ENCODE measurements around the gene LYSMD2. TPM values are rescaled to one million over a fixed set of nuclear protein-coding genes. Genes with fewer than 3 reads are reported as not detected.

The LYSMD2 gene
- total and polyA plus RNA-seq, 4 experiments from 2014 or later: 33.0 to 70.8 (median 49.1) TPM

DNA sequence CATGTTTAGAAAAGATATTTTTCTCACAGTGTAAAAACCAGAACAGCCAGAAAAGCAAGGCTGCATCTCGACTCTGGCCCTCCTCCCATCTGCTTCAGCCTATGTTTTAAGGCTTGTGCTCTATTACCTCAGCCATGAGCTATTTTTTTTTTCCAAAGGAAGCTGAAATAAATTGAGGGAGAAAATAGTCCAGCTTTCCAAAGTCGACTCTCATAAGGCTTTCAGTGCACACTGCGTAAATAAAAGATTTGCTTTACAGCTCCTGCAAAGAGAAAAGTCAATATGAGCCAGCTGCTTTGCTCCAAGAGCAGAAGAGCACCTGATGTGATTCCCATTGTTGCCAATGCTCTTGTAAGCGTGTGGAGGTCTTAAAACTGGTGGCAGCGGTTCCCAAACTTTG, 29.4 kb downstream of the LYSMD2 start:
- Mint-ChIP-seq H3K27me3 (peaks cover 2 to 4% of the 10 kb centered on the region in 2 donors), H3K9me3 (no peaks in the 10 kb centered on the region), H3K4me1 (no peaks in the 10 kb centered on the region), H3K4me3 (no peak overlapping the region), H3K36me3 (no peaks in the 10 kb centered on the region), H3K27ac (no peak overlapping the region)
- Histone ChIP-seq H3K27me3 (ENCODE audit: insufficient read depth, low read length) (no peaks in the 10 kb centered on the region), H3K27ac (ENCODE audit: low read depth, low read length) (no peak overlapping the region), H3K36me3 (ENCODE audit: insufficient read depth, low read length) (no peaks in the 10 kb centered on the region), H3K9me3 (ENCODE audit: control insufficient read depth in 1 of 2, low read length in 2 of 2) (no peaks in the 10 kb centered on the region), H3K4me1 (ENCODE audit: insufficient read depth, low read length) (no peaks in the 10 kb centered on the region), H3K4me3 (ENCODE audit: low read length in 2 of 2) (no peak overlapping the region)
- POLR2A ChIA-PET (ENCODE audit: partially characterized antibody): no interaction called here
- intact Hi-C loops (cut with micrococcal nuclease): no loop called here
- DNase-seq: no peak
- CTCF ChIA-PET (ENCODE audit: partially characterized antibody): interaction anchor here (2.5 kb wide), 1 partner anchor 69 kb away, joined by 7 read pairs; no protein-coding TSS in a partner anchor

DNA sequence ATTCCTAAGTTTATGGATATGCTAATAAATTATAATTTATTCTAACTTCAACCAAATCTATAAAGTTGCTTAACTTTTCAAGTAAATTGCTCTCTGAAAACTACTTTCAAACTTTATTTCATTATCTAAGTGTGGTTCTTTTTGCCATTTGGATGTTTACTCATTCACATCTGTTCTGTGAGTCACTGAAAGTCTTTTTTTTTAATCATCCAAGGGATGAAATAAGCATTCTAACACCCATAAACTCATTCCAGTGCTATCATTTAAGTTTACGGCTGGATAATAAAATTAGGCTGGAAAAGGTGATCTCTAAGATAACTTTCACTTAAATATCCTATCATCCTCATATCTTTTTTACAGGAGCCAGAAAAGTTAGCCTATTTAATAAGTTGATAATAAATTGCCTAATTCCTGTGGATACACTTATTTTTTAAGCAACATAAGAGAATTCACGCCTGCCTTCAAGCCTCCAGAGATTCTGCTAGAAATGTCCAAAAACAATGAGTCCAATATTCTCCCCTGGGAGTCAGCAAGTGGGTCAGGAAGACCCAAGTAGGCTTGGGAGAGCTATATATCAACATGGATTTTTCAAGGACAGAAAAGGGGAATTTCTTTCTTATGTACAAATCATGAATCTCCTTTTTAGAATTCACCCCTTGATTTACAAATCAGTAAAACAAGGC, 30.4 kb downstream of the LYSMD2 start:
- H3K27me3 ChIP-seq (ENCODE audit: insufficient read depth, low read length): no peaks in the 10 kb centered on the region
- H3K36me3 ChIP-seq (ENCODE audit: insufficient read depth, low read length): no peaks in the 10 kb centered on the region
- no peak overlapping the region for H3K4me3 ChIP-seq (ENCODE audit: low read length in 2 of 2)
- H3K9me3 ChIP-seq (ENCODE audit: control insufficient read depth in 1 of 2, low read length in 2 of 2): no peaks in the 10 kb centered on the region
- Mint-ChIP-seq H3K27ac (no peak overlapping the region), H3K9me3 (no peaks in the 10 kb centered on the region), H3K4me3 (no peak overlapping the region), H3K4me1 (no peaks in the 10 kb centered on the region), H3K36me3 (no peaks in the 10 kb centered on the region), H3K27me3 (peaks cover 6 to 7% of the 10 kb centered on the region in 2 donors)
- ChIA-PET CTCF (ENCODE audit: partially characterized antibody) (interaction anchor here (0.6 to 2.5 kb wide), 2 partner anchors 70 to 210 kb away, joined by 3 to 7 read pairs; no protein-coding TSS in a partner anchor), POLR2A (ENCODE audit: partially characterized antibody) (no interaction called here)
- no peak overlapping the region for H3K27ac ChIP-seq (ENCODE audit: low read depth, low read length)
- no peaks in the 10 kb centered on the region for H3K4me1 ChIP-seq (ENCODE audit: insufficient read depth, low read length)
- DNase-seq: no peak
- intact Hi-C loops (cut with micrococcal nuclease): no loop called here

DNA sequence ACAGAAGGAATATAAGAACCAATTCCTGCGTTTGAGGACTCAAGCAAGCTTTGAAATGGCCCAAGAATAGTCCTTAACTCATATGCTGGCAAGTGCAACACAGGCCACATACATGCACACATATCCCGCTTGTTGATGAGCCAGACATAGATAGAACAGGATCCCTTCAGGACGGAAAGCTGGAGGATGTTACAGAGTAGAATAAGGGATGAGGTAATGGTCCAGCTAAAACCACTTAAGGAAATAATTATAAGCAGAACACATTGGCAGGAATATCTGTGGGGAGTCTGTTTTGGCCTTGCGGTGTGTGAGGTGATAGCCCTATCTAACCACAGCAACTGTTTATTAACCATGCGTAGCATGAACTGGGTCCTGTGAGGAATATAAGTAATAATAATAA, 31.2 kb downstream of the LYSMD2 start:
- H3K4me1 ChIP-seq (ENCODE audit: insufficient read depth, low read length): no peaks in the 10 kb centered on the region
- Mint-ChIP-seq H3K27me3 (peaks cover 6 to 8% of the 10 kb centered on the region in 2 donors), H3K9me3 (no peaks in the 10 kb centered on the region), H3K4me3 (no peak overlapping the region), H3K36me3 (no peaks in the 10 kb centered on the region), H3K4me1 (no peaks in the 10 kb centered on the region), H3K27ac (no peak overlapping the region)
- ChIA-PET POLR2A (ENCODE audit: partially characterized antibody) (no interaction called here), CTCF (ENCODE audit: partially characterized antibody) (interaction anchor here (2.5 kb wide), 1 partner anchor 70 kb away, joined by 7 read pairs; no protein-coding TSS in a partner anchor)
- no peaks in the 10 kb centered on the region for H3K27me3 ChIP-seq (ENCODE audit: insufficient read depth, low read length)
- intact Hi-C loops (cut with micrococcal nuclease): no loop called here
- no peak overlapping the region for H3K4me3 ChIP-seq (ENCODE audit: low read length in 2 of 2)
- no peak overlapping the region for H3K27ac ChIP-seq (ENCODE audit: low read depth, low read length)
- H3K36me3 ChIP-seq (ENCODE audit: insufficient read depth, low read length): no peaks in the 10 kb centered on the region
- no peak for DNase-seq
- no peaks in the 10 kb centered on the region for H3K9me3 ChIP-seq (ENCODE audit: control insufficient read depth in 1 of 2, low read length in 2 of 2)

DNA sequence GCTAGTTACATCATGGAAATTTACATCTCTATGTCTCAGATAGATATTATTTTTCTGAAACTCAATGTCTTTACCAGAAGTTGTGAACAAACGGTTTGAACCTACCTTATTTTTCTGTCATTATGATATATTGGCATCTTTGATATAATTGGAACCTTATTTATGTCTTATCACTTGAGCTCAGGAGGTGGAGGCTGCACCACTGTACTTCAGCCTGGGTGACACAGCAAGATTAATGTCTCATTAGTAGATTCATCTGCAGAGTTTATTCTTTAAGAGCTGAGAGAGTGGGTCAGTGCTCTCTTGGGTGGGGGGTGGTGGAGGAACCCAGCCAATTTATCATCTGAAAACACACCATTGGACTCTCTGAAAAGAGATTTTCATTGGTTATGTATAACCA, 34.7 kb downstream of the LYSMD2 start:
- DNase-seq: no peak
- H3K4me1 ChIP-seq (ENCODE audit: insufficient read depth, low read length): no peaks in the 10 kb centered on the region
- no peaks in the 10 kb centered on the region for H3K4me1 Mint-ChIP-seq
- intact Hi-C loops (cut with micrococcal nuclease): no loop called here
- ChIA-PET POLR2A (ENCODE audit: partially characterized antibody) (interaction anchor here (1.4 kb wide), 1 partner anchor 34 kb away, joined by 5 read pairs; no protein-coding TSS in a partner anchor), CTCF (ENCODE audit: partially characterized antibody) (interaction anchor here (0.8 kb wide), 1 partner anchor 12 kb away, joined by 3 read pairs; no protein-coding TSS in a partner anchor)
- no peak overlapping the region for H3K27ac Mint-ChIP-seq
- H3K4me3 Mint-ChIP-seq: no peak overlapping the region
- H3K27ac ChIP-seq (ENCODE audit: low read depth, low read length): no peak overlapping the region
- peaks cover 8% of the 10 kb centered on the region for H3K27me3 ChIP-seq (ENCODE audit: insufficient read depth, low read length)
- H3K9me3 ChIP-seq (ENCODE audit: control insufficient read depth in 1 of 2, low read length in 2 of 2): no peaks in the 10 kb centered on the region
- H3K9me3 Mint-ChIP-seq: peaks cover 0 to 2% (median 0%) of the 10 kb centered on the region in 8 donors
- H3K36me3 Mint-ChIP-seq: no peaks in the 10 kb centered on the region
- no peak overlapping the region for H3K4me3 ChIP-seq (ENCODE audit: low read length in 2 of 2)
- H3K36me3 ChIP-seq (ENCODE audit: insufficient read depth, low read length): no peaks in the 10 kb centered on the region
- H3K27me3 Mint-ChIP-seq: peaks cover 15 to 21% of the 10 kb centered on the region in 2 donors

DNA sequence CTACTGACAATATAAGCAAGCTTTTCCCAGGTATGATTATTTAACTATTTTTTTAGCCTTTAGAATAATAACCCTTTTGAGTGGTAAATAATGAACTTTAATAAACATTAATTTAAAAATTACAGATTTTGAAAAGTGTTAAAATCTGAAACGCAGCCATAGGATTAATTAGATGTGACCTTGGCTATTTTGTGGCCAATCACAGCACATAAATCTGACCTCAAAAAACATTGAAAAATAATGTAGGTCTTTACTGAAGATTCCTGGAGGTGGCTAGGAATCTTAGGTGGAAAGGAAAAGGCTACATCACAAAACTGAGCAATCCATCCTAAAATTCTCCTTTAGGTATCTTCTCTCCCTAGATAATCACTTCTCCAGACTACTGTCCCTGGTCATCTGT, 38.1 kb downstream of the LYSMD2 start:
- ChIA-PET CTCF (ENCODE audit: partially characterized antibody) (interaction anchor here (1.1 to 2.2 kb wide), 2 partner anchors 50 to 77 kb away, joined by 3 to 7 read pairs; no protein-coding TSS in a partner anchor), POLR2A (ENCODE audit: partially characterized antibody) (no interaction called here)

DNA sequence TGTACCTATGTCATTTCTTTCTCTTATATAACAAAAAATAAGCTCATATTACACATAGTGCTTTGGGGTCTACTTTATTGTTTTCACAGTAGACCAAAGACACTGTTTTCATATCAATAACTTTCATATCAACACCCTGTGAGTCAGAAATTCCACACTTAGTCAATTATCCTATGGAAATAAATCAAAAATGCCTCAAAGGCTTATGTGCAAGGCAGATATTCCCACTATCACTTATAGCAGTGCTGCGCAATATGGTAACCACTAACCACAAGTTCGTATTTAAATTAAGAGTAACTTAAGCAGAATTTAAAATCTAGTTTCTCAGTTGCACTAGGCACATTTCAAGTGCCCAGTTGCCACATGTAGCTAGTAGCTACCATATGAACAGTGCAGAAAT, 40.3 kb downstream of the LYSMD2 start:
- Histone ChIP-seq H3K4me1 (ENCODE audit: insufficient read depth, low read length) (peaks cover 7% of the 10 kb centered on the region), H3K9me3 (ENCODE audit: control insufficient read depth in 1 of 2, low read length in 2 of 2) (no peaks in the 10 kb centered on the region), H3K27ac (ENCODE audit: low read depth, low read length) (no peak overlapping the region), H3K4me3 (ENCODE audit: low read length in 2 of 2) (no peak overlapping the region), H3K27me3 (ENCODE audit: insufficient read depth, low read length) (peaks cover 8% of the 10 kb centered on the region), H3K36me3 (ENCODE audit: insufficient read depth, low read length) (no peaks in the 10 kb centered on the region)
- H3K27me3 Mint-ChIP-seq: peaks cover 9 to 15% of the 10 kb centered on the region in 2 donors
- no peaks in the 10 kb centered on the region for H3K36me3 Mint-ChIP-seq
- no peak for DNase-seq
- H3K4me3 Mint-ChIP-seq: no peak overlapping the region
- POLR2A ChIA-PET (ENCODE audit: partially characterized antibody): no interaction called here
- H3K9me3 Mint-ChIP-seq: peaks cover 0 to 2% (median 0%) of the 10 kb centered on the region in 8 donors
- CTCF ChIA-PET (ENCODE audit: partially characterized antibody): interaction anchor here (2.2 kb wide), 1 partner anchor 80 kb away, joined by 7 read pairs; no protein-coding TSS in a partner anchor
- intact Hi-C loops (cut with micrococcal nuclease): no loop called here
- no peak overlapping the region for H3K27ac Mint-ChIP-seq
- peaks cover 7 to 14% (median 9%) of the 10 kb centered on the region in 4 donors for H3K4me1 Mint-ChIP-seq

More for the DNA sequence above, 38.1 kb downstream of the LYSMD2 start:
- H3K4me3 ChIP-seq (ENCODE audit: low read length in 2 of 2): no peak overlapping the region
- Mint-ChIP-seq H3K27ac (no peak overlapping the region), H3K4me1 (no peaks in the 10 kb centered on the region), H3K9me3 (peaks cover 0 to 2% (median 0%) of the 10 kb centered on the region in 8 donors), H3K4me3 (no peak overlapping the region), H3K36me3 (no peaks in the 10 kb centered on the region), H3K27me3 (peaks cover 14 to 19% of the 10 kb centered on the region in 2 donors)
- H3K27me3 ChIP-seq (ENCODE audit: insufficient read depth, low read length): peaks cover 8% of the 10 kb centered on the region
- no peaks in the 10 kb centered on the region for H3K36me3 ChIP-seq (ENCODE audit: insufficient read depth, low read length)
- H3K9me3 ChIP-seq (ENCODE audit: control insufficient read depth in 1 of 2, low read length in 2 of 2): no peaks in the 10 kb centered on the region
- no peak overlapping the region for H3K27ac ChIP-seq (ENCODE audit: low read depth, low read length)
- no peaks in the 10 kb centered on the region for H3K4me1 ChIP-seq (ENCODE audit: insufficient read depth, low read length)
- intact Hi-C loops (cut with micrococcal nuclease): no loop called here
- no peak for DNase-seq

DNA sequence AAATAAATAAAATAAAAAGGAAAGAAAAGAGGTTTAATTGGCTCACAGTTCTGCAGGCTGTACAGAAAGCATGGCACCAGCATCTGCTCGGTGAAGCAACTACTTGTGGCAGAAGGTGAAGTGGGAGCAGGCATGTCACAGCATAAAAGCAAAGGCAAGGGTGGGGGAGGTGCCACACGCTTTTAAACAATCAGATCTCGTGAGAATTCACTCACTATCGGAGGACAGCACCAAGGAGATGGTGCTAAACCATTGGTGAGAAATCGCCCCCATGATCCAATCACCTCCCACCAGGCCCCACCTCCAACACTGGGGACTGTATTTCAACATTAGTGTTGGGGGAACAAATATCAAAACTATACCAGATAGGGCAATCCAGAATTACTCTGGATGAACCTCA, 40.9 kb downstream of the LYSMD2 start:
- POLR2A ChIA-PET (ENCODE audit: partially characterized antibody): no interaction called here
- Histone ChIP-seq H3K27ac (ENCODE audit: low read depth, low read length) (no peak overlapping the region), H3K36me3 (ENCODE audit: insufficient read depth, low read length) (no peaks in the 10 kb centered on the region), H3K4me1 (ENCODE audit: insufficient read depth, low read length) (peaks cover 13% of the 10 kb centered on the region), H3K9me3 (ENCODE audit: control insufficient read depth in 1 of 2, low read length in 2 of 2) (no peaks in the 10 kb centered on the region), H3K4me3 (ENCODE audit: low read length in 2 of 2) (no peak overlapping the region), H3K27me3 (ENCODE audit: insufficient read depth, low read length) (peaks cover 8% of the 10 kb centered on the region)
- Mint-ChIP-seq H3K4me1 (peaks cover 11 to 20% (median 14%) of the 10 kb centered on the region in 4 donors), H3K4me3 (no peak overlapping the region), H3K36me3 (no peaks in the 10 kb centered on the region), H3K27ac (no peak overlapping the region), H3K27me3 (peaks cover 9 to 13% of the 10 kb centered on the region in 2 donors), H3K9me3 (peaks cover 0 to 2% (median 0%) of the 10 kb centered on the region in 8 donors)
- intact Hi-C loops (cut with micrococcal nuclease): no loop called here
- no peak for DNase-seq
- CTCF ChIA-PET (ENCODE audit: partially characterized antibody): no interaction called here

Measured in CD4-positive, alpha-beta memory T cell (primary cell).